ENCODE measurements around the gene CTRB2.

DNA sequence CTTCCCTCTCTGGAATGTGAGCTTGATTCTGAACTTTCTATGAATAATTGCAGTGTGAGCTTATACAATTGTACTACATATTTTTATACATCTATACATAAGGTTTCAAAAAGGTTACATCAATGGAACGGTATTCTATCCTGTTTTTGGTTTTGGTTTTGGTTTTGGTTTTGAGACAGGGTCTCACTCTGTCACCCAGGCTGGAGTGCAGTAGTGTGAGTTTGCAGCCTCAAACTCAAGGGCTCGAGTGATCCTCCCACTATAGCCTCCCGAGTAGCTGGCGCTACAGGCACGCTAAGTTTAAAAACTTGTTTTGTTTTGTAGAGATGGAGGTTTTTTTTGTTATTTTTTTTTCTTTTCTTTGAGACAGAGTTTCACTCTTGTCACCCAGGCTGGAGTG is 12.9 kb upstream of the CTRB2 start:
- TF ChIP-seq CTCF (IDR thresholded peaks at IDR 0.05): no peak
- TF ChIP-seq EP300 (IDR thresholded peaks at IDR 0.05; ENCODE audit: low read depth): no peak

All from transverse colon (tissue), 3 donors.